NB4 (cell line): ENCODE data around the gene UTRN.

Experiments used
- DNase-seq: peaks from one replicate; pipeline ENCODE4 v3.0.0; 2010; ENCODE audit warnings: low read depth
- H3K4me3 ChIP-seq: one replicate; pipeline ENCODE4 v1.5.1; 2011; ENCODE audit warnings: mild to moderate bottlenecking, low read depth, low read length, moderate library complexity
- CTCF ChIP-seq: IDR thresholded peaks from one replicate; pipeline ENCODE4 v1.5.1; 2012; ENCODE audit warnings: low read depth, low read length
- MAX ChIP-seq: IDR thresholded peaks from 2 replicates; pipeline ENCODE4 v1.6.1; 2011; ENCODE audit warnings: low read depth, low read length
- MYC ChIP-seq: IDR thresholded peaks from 2 replicates; pipeline ENCODE4 v1.6.1; 2011; ENCODE audit warnings: low read depth, low read length
- POLR2A ChIP-seq: IDR thresholded peaks from 2 replicates; pipeline ENCODE4 v1.6.1; 2011; ENCODE audit warnings: mild to moderate bottlenecking; ENCODE audit not compliant: insufficient read length; ENCODE audit errors: extremely low read depth

Gene UTRN

GRCh38 chr6:144295211-144295610 is 10.1 kb downstream of the UTRN start:
- no peak overlapping the region for H3K4me3 ChIP-seq
- no peak for TF ChIP-seq MAX
- no peak for TF ChIP-seq MYC
- TF ChIP-seq CTCF: no peak
- no peak for DNase-seq

GRCh38 chr6:144295981-144296767 is 11.0 kb downstream of the UTRN start:
- DNase-seq: no peak
- no peak overlapping the region for H3K4me3 ChIP-seq
- no peak for TF ChIP-seq CTCF
- TF ChIP-seq MAX: no peak
- no peak for TF ChIP-seq MYC
- TF ChIP-seq POLR2A: no peak

- DNase-seq: no peak
- TF ChIP-seq MAX: no peak
- no peak for TF ChIP-seq POLR2A
- TF ChIP-seq MYC: no peak
- TF ChIP-seq CTCF: no peak
- no peak overlapping the region for H3K4me3 ChIP-seq
Measured at GRCh38 chr6:144296973-144297372, 11.8 kb downstream of the UTRN start.

GRCh38 chr6:144297511-144298100 is 12.5 kb downstream of the UTRN start:
- no peak for DNase-seq
- no peak for TF ChIP-seq MAX
- no peak for TF ChIP-seq CTCF
- no peak for TF ChIP-seq POLR2A
- no peak for TF ChIP-seq MYC
- H3K4me3 ChIP-seq: no peak overlapping the region

- TF ChIP-seq MYC (no peak), POLR2A (no peak), MAX (no peak), CTCF (no peak)
- DNase-seq: no peak
- H3K4me3 ChIP-seq: no peak overlapping the region
Measured at GRCh38 chr6:144298194-144298593, 13.1 kb downstream of the UTRN start.
